MM.1S (cell line): ENCODE data around the gene ZFX.

Experiments used
- DNase-seq: peaks from one replicate; pipeline ENCODE4 v3.0.0-alpha.2; 2015
- H2AFZ ChIP-seq: fragments of 300-600 bp; sonication (generic); 2 replicates; pipeline ENCODE4 v1.6.0; 2016; ENCODE audit warnings: antibody characterized with exemption, low read length
- H3F3A ChIP-seq: fragments of 300-600 bp; sonication (generic); 2 replicates; pipeline ENCODE4 v1.6.1; 2016; ENCODE audit warnings: mild to moderate bottlenecking, antibody characterized with exemption, low read length, moderate library complexity, mixed read lengths; ENCODE audit not compliant: insufficient read depth
- H3K27ac ChIP-seq: fragments of 300-600 bp; sonication (generic); 2 replicates; pipeline ENCODE4 v1.5.1; 2016; ENCODE audit warnings: mild to moderate bottlenecking, low read length
- H3K27me3 ChIP-seq: fragments of 300-600 bp; sonication (generic); replicated peaks from 2 replicates; pipeline ENCODE4 v1.6.0; 2016; ENCODE audit warnings: low read length; ENCODE audit not compliant: insufficient read depth
- H3K36me3 ChIP-seq: fragments of 300-600 bp; sonication (generic); replicated peaks from 2 replicates; pipeline ENCODE4 v1.6.1; 2016; ENCODE audit warnings: mild to moderate bottlenecking, low read length, mixed read lengths; ENCODE audit not compliant: insufficient read depth
- H3K4me1 ChIP-seq: fragments of 300-600 bp; sonication (generic); 2 replicates; pipeline ENCODE4 v1.6.1; 2016; ENCODE audit warnings: low read length, mixed read lengths
- H3K4me2 ChIP-seq: fragments of 300-600 bp; sonication (generic); 2 replicates; pipeline ENCODE4 v1.6.0; 2016; ENCODE audit warnings: low read depth, low read length
- H3K4me3 ChIP-seq: fragments of 300-600 bp; sonication (generic); 2 replicates; pipeline ENCODE4 v1.5.1; 2016; ENCODE audit warnings: low read length, mixed read lengths
- H3K79me2 ChIP-seq: fragments of 300-600 bp; sonication (generic); 2 replicates; pipeline ENCODE4 v1.6.1; 2016; ENCODE audit warnings: mixed run types, low read length, mixed read lengths
- H3K9ac ChIP-seq: fragments of 300-600 bp; sonication (generic); 2 replicates; pipeline ENCODE4 v1.6.1; 2016; ENCODE audit warnings: low read length, mixed read lengths
- H3K9me2 ChIP-seq: fragments of 300-600 bp; sonication (generic); replicated peaks from 2 replicates; pipeline ENCODE4 v1.6.1; 2016; ENCODE audit warnings: mild to moderate bottlenecking, low read length, mixed read lengths; ENCODE audit not compliant: insufficient read depth
- H3K9me3 ChIP-seq: fragments of 300-600 bp; sonication (generic); replicated peaks from 2 replicates; pipeline ENCODE4 v1.6.1; 2016; ENCODE audit warnings: mild to moderate bottlenecking, low read length, mixed read lengths; ENCODE audit not compliant: insufficient read depth
- H4K20me1 ChIP-seq: fragments of 300-600 bp; sonication (generic); 2 replicates; pipeline ENCODE4 v1.6.1; 2016; ENCODE audit warnings: mild to moderate bottlenecking, low read length, moderate library complexity, mixed read lengths; ENCODE audit not compliant: insufficient read depth
- EZH2 ChIP-seq: fragments of 300-600 bp; sonication (generic); optimal IDR thresholded peaks from 2 replicates; pipeline ENCODE3; 2017; ENCODE audit warnings: low read depth, mild to moderate bottlenecking, antibody characterized with exemption, low read length, mixed read lengths
- EZH2phosphoT487 ChIP-seq: fragments of 300-600 bp; sonication (generic); IDR thresholded peaks from 2 replicates; pipeline ENCODE4 v1.6.1; 2018; ENCODE audit warnings: antibody characterized with exemption, low read length
- TF ChIP-seq, protein P1 (sequence below): fragments of 300-600 bp; sonication (generic); IDR thresholded peaks from 2 replicates; pipeline ENCODE4 v1.5.1; 2016; ENCODE audit warnings: antibody characterized with exemption, low read length, mixed read lengths

ZFX gene

DNA sequence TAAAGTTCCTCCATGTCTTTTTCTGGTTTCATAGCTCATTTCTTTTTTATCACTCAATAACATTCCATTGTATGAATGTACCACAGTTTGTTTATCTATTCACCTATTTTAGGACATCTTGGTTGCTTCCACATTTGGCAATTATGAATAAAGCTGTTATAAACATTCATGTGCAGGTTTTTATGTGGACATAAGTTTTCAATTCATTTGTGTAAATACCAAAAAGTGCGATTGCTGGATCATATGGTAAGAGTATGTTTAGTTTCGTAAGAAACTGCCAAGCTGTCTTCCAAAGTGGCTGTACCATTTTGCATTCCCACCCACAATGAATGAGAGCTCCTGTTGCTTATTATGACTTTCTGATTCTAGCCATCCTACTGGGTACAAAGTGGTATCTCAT, 36.3 kb upstream of the ZFX start:
- Histone ChIP-seq H4K20me1 (no peaks in the 10 kb centered on the region), H3K27me3 (no peaks in the 10 kb centered on the region), H3K9ac (no peak overlapping the region), H3K36me3 (no peaks in the 10 kb centered on the region), H3F3A (no peaks in the 10 kb centered on the region), H2AFZ (no peak overlapping the region), H3K9me2 (no peaks in the 10 kb centered on the region), H3K27ac (no peak overlapping the region), H3K4me1 (no peaks in the 10 kb centered on the region), H3K9me3 (no peaks in the 10 kb centered on the region), H3K4me2 (no peak overlapping the region), H3K79me2 (no peaks in the 10 kb centered on the region), H3K4me3 (no peak overlapping the region)
- DNase-seq, result no peak
- TF ChIP-seq EZH2phosphoT487 (no peak), EZH2 (no peak)
- TF ChIP-seq, protein P1, sequence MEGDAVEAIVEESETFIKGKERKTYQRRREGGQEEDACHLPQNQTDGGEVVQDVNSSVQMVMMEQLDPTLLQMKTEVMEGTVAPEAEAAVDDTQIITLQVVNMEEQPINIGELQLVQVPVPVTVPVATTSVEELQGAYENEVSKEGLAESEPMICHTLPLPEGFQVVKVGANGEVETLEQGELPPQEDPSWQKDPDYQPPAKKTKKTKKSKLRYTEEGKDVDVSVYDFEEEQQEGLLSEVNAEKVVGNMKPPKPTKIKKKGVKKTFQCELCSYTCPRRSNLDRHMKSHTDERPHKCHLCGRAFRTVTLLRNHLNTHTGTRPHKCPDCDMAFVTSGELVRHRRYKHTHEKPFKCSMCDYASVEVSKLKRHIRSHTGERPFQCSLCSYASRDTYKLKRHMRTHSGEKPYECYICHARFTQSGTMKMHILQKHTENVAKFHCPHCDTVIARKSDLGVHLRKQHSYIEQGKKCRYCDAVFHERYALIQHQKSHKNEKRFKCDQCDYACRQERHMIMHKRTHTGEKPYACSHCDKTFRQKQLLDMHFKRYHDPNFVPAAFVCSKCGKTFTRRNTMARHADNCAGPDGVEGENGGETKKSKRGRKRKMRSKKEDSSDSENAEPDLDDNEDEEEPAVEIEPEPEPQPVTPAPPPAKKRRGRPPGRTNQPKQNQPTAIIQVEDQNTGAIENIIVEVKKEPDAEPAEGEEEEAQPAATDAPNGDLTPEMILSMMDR, result no peak

DNA sequence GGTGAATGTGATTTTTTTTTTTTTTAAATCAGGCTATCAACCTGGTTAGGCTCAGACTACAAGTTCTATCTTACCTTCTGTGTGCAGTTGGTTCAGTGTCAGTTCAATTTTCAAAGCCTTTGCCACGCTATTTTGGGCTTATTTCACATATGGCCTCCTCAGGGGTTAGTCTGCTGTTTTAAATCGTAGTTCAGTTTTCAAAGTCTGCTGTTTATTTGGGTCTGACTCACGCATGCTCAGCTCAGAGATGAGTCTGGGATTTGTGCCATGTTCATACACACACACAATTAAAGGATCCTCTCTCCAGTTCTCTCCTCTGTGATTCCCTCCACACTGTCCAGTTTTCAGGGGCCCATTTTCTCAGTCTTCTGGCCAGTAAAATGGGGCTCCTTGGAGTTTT, 32.3 kb upstream of the ZFX start:
- no peak overlapping the region for H2AFZ ChIP-seq
- H3K4me1 ChIP-seq, result no peaks in the 10 kb centered on the region
- no peak overlapping the region for H3K27ac ChIP-seq
- no peak for DNase-seq
- H3K27me3 ChIP-seq, result no peaks in the 10 kb centered on the region
- H3K9me3 ChIP-seq, result no peaks in the 10 kb centered on the region
- H4K20me1 ChIP-seq, result no peaks in the 10 kb centered on the region
- H3K4me3 ChIP-seq, result no peak overlapping the region
- TF ChIP-seq, protein P1, result no peak
- TF ChIP-seq EZH2phosphoT487 (no peak), EZH2 (no peak)
- no peaks in the 10 kb centered on the region for H3K36me3 ChIP-seq
- no peak overlapping the region for H3K9ac ChIP-seq
- H3K9me2 ChIP-seq, result no peaks in the 10 kb centered on the region
- H3F3A ChIP-seq, result no peaks in the 10 kb centered on the region
- no peaks in the 10 kb centered on the region for H3K79me2 ChIP-seq
- H3K4me2 ChIP-seq, result no peak overlapping the region

DNA sequence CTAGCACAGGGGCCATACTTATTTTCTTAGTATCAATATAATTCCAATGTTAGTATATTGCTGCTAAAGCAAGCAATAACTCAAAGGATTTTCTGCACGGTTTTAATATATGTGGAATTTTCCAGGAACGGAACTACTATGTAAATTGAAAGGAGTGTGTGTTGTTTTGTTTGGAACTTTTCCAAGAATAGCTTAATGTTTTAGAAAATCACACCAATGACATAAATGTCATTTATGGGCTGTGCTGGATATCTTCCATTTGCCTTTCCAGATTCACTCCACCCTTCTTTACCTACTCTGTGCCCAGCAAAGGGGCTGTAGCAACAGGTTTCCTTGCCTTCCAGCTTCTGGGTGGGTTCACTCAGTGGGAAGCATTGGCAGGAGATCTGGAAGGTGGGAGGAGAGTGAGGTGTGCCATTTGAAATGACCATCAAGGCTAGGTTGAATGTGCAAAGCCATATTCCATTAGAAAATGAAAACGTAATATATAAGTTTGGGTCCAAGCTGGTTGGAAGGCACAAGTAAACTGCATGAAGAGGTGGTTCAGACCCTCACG, 25.2 kb upstream of the ZFX start:
- DNase-seq, result no peak
- Histone ChIP-seq H3F3A (no peaks in the 10 kb centered on the region), H2AFZ (no peak overlapping the region), H3K4me2 (no peak overlapping the region), H3K9me3 (no peaks in the 10 kb centered on the region), H3K4me1 (no peaks in the 10 kb centered on the region), H3K4me3 (no peak overlapping the region), H3K36me3 (no peaks in the 10 kb centered on the region), H4K20me1 (no peaks in the 10 kb centered on the region), H3K27ac (no peak overlapping the region), H3K9ac (no peak overlapping the region), H3K79me2 (no peaks in the 10 kb centered on the region), H3K27me3 (no peaks in the 10 kb centered on the region), H3K9me2 (no peaks in the 10 kb centered on the region)
- TF ChIP-seq EZH2, result no peak
- TF ChIP-seq EZH2phosphoT487, result no peak
- TF ChIP-seq, protein P1, result no peak
